Urothelium cell line (cell line): Measurements from ENCODE around the gene VPREB1.
"Not testable (repeated sequence)": the region's sequence is repeated elsewhere in the genome, so short reads cannot be mapped to it uniquely, and the experiment has no call there.

Experiments
- DNase-seq: peaks from one replicate; pipeline ENCODE4 v3.0.0; 2011; ENCODE audit warnings: low spot score, mixed read lengths
- FAIRE-seq: peaks from 2 replicates; lab custom pipeline; 2011; peaks lifted over from hg19 to GRCh38; lab: Jason Lieb, UNC

Gene VPREB1

DNA sequence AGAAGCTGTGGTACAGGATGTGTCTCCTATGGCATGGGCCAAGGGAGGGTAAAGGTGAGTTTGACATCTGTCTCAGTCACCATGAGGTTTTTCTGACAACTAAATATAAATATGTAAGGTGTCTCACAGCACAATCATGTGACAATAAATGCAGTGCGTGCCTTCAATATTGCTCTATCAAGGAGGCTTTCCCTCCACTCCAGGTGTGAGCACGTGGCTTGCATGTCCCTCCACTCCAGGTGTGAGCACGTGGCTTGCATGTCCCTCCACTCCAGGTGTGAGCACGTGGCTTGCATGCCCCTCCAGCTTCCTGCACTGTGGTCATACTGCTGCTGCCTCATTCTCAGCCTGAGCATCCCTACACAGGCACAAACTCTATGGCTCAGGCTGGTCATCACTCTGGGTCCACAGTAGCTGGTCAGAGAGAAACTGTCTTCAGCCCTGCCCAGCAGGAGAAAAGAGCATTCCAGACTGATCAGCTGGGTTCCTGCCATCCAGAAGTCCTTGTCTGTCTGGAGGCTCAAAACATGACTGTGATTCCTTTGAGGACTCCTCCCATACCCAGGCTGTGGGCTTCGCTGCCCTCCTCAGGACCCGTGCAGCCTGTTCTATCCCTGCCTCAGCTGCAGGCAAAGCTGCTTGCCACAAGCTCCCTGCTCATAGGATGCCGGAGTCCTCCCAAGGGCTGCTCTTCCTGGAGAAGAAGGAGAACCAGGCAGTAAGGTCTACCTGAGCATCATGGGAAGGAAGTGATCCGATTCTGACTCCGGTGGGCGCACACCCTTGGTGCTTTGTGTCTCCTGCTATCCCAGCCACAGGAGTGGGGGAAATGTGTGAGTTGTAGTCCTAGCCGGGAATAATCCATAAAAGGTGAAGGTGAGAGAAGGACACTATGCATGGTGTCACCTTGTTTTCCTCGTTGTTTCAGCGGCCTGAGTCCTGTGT, 33.4 kb upstream of the VPREB1 start:
- DNase-seq (no peak), FAIRE-seq (peak; percentile 99)

DNA sequence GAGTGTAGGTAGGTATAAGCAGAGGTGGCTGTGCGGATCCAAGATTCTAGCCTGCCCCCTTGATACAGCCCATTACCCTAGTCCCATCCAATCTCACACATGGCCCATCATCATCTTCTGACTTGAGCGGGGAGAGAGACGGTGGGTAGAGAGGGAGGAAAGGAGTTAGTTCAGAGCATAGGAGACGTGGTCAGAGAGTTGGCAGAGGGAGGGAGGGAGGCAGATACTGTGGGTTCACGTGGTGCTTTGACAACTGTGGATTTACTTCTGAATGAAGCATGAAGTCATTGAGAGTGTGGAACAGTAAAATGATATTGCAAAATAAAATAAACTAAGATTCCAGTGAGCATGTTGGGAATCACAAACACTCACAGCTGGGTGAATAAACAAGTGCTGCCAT, 31.4 kb upstream of the VPREB1 start:
- FAIRE-seq (no peak), DNase-seq (no peak)

DNA sequence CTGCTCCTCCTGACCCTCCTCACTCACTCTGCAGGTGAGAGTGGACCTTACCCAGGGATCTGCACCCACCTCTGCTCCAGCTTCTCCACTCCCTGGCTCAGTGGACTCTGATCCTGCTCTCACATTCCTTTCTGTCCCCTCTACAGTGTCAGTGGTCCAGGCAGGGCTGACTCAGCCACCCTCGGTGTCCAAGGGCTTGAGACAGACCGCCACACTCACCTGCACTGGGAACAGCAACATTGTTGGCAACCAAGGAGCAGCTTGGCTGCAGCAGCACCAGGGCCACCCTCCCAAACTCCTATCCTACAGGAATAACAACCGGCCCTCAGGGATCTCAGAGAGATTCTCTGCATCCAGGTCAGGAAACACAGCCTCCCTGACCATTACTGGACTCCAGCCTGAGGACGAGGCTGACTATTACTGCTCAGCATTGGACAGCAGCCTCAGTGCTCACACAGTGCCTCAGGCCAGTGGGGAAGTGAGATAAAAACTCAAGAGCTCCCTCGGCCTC, 29.7 kb upstream of the VPREB1 start:
- peak; percentile 75 for FAIRE-seq

DNA sequence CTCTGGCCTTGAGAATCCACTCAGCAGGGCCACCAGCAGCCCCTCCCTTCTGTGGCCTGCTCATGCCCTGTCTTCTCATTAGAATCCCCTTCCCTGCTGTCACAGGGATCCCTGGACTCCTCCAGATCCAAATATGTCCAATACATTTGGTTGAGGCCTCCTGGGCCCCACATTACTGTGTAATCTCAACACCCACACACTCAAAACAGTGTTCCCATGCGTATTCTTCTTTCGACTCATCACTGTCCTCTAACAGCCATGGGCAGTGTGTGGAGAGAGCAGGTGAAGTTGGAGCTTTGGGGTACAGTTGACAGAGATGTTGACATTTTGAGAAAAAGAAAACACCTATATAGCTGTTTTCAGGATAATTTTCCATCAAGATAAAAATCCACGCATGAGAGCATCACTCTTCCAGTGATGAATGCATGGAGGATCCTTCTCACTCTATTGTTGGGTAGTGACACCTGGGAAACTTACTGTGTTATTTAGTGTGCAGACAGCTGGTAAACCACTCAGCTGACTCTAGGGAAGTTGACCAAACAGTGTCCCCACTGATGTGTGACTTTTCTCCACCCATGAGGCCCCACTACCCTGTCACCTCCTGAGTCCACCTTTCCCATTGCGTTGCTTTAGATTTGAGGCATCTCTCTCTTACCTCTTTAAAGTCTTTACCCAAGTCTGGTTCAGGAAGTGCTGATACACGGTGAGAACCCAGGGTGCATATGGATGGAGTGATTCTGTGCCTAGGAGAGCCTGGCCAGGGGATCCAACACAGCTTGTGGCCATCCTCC, 28.7 kb upstream of the VPREB1 start:
- DNase-seq (no peak), FAIRE-seq (no peak)

More for the DNA sequence above, 29.7 kb upstream of the VPREB1 start:
- DNase-seq = no peak

DNA sequence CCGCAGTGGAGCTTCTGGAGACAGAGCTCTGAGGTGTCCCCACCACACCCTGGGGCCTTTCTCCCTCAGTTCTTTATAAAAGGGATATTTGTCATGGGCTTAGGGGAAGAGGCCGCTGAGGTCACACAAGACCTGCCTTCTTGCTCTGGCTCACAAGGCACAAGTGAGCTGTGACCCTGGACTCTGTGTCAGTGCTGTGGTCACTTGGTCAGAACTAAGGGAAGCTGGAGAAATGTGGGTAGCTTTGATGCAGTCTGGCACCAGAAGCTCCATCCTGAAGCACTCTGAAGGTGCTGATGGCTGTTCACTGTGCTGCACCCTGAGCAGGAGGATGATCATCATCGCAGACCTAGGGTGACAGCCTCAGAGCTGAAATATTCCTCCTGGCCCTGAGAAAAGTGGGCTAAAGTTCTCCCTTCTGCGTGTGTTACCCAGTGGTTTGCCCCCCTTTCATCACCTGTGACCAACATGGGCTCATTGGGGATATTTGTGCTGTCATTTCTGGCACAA, 28.1 kb upstream of the VPREB1 start:
- peak; percentile 62 for FAIRE-seq
- no peak for DNase-seq

DNA sequence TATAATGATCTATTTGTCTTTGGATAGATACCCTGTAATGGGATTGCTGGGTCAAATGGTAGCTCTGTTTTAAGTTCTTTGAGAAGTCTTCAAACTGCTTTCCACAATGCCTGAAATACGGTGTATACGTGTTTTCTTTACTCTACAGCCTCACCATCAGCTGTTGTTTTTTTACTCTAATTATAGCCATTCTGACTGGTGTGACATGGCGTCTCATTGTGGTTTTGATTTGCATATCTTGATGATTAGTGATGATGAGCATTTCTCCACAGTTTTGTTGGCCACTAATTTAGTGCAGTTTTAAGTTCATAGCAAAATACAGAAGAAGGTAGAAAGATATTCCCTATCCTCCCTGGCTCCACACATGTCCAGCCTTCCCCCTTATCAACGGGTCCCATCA, 26.3 kb upstream of the VPREB1 start:
- FAIRE-seq (no peak), DNase-seq (no peak)

DNA sequence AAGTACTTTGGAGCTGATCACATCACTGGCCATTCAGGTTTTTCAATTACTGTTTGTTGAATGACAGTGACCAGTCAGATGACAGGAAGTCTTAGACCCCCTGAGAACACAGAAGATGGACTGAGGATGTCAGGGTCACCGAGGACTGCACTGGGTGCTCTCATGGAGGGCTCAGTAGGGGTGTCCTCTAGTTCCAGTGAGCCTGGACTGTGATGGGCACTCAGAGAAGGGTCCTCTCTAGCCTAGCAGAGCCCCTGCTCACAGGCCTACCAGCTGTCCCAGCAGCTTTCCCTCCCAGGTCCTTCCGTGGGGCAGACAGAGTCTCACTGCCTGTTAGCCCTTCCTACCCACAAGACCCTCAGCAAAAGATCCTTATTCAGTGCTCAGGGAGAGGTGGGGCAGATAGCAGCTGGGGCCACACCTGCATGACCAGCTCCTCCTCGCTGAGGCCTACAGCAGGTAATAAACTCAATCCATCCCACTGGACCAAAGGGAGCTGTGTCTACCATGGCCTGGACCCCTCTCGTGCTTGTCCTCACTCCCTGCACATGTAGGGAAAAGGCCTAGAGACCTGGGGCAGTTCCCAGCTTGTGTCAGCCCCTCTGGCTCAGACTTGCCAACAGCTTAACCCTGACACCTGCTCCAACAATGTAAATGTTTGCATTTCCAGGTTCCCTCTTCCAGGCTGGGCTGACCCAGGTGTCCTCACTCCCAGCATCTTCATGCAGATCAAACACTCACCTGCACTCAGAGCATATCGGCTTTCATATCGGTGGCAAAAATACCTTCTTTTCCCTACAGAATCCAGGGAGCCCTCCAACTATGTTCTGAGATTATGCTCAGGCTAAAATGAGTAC, 25.2 kb upstream of the VPREB1 start:
- no peak for DNase-seq
- FAIRE-seq = peak; percentile 32

DNA sequence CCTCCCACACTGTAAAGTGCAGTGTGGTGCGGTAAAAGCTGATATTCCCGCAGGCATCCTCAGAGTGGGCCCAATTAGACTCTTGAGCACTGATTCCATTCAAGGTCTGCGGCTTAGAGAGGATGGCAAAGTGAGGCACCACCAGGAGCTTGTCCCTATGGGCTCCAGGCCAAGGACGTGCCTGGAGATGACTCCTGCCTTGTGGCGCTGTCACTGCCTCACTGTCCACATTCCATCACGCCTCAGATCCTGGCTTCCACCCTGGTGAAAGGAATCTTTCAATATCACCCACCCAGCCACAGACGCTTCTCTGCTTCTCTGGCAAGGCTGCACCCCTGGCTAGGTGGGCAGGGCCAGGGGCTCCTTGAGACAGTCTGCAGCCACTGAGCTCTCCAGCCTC, 23.5 kb upstream of the VPREB1 start:
- DNase-seq, FAIRE-seq: not testable (repeated sequence)

DNA sequence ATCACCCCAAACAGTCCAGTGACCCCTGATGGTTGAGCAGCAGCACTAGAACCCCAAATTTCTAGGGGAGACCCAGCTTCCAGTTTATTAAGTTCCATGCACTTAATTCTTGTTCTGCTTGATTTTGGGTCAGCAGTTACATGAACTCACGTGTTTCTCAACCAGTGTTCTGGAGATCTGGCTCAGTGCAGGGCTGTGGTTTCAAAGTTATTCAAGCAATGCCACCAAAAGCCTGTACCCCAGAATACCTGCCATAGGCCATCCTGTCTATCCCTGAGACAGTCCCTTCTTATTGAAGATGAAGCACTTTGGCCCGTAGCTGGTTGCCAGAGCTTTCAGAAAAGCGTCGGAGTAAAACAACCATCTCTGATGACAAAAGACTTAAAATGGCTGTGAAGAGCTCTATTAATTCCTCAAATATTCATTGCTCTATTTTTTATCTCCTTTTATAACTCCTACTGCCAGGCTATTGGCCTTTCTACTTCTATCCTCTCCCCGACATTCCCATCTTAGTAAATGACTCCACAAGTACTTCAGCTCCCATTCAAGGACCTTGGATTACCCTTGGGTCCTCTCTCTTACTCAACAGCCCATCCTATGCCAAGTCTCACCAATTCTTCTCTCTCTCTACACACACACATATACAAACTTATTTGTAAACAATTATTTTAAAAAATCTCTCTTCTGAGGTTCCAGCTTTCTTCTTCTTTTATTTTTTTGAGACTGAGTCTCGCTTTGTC, 18.0 kb upstream of the VPREB1 start:
- FAIRE-seq (no peak), DNase-seq (no peak)

DNA sequence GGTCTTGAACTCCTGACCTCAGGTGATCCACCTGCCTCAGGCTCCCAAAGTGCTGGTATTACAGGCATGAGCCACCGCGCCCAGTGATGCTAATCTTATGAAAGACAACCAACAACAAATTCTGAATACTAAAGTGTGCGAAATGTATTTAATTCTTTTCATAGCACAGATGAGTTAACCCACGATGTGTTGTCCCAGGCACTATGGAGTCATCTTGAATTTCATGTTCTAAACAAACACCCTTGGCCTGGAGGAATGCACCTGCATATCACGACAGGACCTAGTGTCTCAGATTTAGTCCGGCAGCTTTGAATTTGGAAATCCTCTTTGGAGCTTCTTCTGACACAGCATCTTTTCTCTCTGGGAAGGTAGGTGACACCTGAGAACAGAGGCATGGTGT, 16.2 kb upstream of the VPREB1 start:
- FAIRE-seq = no peak

DNA sequence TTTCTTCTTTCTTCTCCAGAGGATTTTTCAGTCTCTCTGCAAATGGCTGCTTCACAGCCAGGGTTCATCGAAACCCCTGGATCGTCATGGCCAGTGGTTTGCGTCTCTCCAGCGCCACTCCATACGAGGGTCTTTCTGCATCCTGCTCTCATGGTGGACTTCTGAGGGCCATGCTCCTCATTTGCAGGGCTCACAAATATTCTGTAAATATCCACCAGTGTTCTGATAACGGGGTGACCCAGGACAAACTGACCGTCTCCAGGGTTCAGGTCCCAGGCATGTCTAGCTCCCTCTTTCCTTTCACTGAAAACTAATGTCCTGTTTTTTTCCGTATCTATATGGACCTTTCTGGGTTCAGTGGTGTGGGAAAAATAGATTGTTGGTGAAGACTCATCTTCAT, 15.7 kb upstream of the VPREB1 start:
- FAIRE-seq (no peak), DNase-seq (no peak)

More for the DNA sequence above, 16.2 kb upstream of the VPREB1 start:
- DNase-seq = no peak

DNA sequence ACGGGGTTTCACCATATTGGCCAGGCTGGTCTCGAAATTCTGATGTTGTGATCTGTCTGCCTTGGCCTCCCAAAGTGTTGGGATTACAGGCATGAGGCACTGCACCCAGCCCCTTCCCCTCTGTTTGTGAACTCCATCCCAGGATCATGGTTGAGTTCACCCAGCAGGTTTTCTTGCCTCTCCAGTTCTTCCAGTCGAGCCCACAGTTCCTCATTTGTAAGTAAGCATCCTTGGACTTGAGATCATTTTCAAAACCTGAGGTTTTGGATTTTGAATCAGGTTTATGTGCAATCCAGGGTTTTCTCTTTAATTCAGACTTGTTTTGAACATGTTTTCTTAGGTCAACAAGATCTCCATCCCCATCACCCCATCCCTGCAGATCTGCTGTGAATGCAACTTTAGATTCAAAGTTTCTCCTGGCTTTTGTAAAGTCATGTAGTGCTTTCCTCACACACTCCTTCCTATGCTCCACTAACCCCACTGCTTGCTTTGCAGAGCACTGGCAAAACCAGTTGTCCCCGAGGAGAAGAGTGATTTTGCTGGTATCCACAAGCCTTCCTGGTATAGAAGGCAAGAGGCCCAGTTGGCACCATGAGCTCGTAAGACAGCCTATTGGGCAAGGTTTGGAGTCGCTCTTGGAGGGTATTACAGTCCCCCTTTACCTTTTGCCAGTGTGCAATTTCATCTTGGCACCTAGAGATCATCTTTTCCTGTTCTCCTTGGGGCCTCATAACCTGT, 14.7 kb upstream of the VPREB1 start:
- DNase-seq = no peak
- FAIRE-seq = no peak

DNA sequence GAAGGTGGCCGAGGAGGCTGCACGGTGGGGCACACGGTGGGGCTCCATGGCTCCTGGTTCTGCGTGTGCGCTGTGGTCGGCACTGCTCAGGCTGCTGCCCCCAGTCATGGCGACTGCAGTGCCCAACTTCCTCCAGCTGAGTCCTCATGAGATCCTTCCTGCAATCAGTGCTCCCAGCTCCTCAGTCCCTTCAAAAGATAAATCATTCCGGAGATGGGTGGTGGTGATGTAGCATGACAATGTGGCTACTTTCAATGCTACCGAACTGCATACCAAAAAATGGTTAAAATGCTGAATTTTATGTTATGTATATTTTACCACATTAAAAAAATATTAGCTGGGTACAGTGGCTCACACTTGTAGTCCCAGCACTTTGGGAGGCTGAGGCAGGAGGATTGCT, 14.1 kb upstream of the VPREB1 start:
- no peak for FAIRE-seq

DNA sequence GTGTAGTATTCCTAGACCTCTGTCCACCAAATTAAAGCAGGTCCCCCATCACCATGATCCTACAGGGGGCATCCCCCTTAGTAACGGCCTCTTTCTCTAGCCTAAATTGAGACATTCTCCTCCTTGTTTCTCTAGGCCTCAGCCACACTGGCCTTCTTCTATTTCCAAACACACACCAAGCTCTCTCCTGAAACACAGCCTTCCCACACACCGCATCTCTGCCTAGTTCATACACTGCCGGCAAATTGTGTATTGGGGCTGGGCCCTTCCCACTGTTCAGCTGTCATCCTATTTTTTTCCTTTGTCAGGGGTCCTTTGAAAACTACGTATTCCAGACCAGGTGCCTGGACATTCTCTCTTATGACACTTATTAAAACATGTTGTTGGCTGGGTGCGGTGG, 11.5 kb upstream of the VPREB1 start:
- no peak for FAIRE-seq
- DNase-seq = no peak

More for the DNA sequence above, 14.1 kb upstream of the VPREB1 start:
- no peak for DNase-seq

DNA sequence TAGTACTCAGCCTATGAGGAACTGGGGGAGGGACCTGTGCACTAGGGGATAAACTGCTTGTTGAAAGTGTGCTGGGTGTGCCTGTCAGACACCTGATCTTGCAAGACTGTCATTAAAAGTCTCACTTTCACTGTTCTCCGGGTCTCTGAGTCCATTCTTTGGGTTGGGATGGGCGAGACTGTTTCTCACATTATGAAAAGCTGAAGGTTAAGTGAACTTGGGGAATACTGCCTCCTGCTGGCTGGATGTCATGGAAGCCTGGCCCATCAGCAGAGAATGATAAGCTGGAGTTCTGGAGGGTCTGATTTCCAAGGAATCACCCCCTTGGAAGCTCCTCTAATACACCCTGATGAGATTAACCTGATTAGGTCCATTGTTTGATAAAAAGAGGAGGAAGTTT, 9.0 kb upstream of the VPREB1 start:
- FAIRE-seq (no peak), DNase-seq (no peak)

DNA sequence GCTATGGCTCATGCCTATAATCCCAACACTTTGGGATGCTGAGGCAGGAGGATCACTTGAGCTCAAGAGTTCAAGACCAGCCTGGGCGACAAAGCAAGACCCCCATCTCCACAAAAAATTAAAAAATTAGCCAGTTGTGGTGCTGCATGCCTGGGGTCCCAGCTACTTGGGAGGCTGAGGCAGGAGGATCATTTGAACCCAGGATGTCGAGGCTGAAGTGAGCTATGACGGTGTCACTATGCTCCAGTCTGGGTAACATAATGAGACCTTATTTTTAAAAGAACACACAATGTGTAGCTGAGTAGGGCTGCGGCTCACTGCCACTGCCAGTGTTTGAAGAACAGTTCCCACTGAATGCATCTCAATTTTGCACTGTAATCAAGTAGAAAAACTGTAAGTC, 7.1 kb upstream of the VPREB1 start:
- no peak for FAIRE-seq
- no peak for DNase-seq

DNA sequence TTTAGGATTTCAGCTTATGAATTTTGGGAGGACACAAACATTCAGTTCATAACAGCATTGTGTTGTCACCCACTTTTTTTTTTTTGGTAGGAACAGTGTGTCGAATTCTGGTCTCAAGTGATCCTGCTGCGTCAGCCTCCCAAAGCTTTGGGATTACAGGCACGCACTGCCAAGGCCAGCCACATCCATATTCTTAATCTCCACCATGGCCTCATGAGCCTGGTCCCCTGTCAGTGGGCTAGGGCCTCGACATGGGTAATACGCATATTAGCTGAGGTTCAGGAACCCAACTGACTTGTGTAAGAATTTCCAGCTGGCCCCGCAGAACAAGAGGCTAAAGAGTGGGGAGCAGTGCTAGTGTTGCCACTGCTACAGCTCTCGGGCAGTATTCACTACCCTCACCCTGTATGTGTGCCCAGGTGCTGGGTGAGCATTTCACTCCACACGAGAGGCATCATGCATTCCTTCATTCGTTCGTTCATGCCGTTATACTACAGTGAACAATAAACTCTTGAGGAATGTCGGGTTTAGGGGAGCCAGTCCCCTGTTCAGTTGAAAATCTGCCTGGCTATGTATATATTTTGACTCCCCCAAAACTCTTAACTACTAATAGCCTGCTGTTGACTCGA, 5.2 kb upstream of the VPREB1 start:
- DNase-seq = no peak
- no peak for FAIRE-seq

DNA sequence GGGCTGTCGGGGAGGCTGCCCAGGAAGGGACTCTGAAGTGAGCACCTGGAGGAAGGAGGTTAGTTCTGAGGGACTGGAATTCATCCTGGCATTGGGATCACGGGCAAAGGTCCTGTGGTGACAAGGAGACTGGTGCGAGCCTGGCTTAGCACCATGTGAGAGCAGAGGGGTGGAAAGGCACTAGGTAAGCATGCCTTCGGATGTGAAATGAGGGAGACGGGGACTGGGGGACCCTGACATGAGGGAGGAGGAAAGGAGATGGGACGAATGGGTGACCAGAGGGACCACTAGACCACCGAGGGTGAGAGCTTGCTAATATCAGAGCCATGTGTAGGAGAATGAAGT, 3.1 kb upstream of the VPREB1 start:
- DNase-seq (no peak), FAIRE-seq (peak; percentile 42)

DNA sequence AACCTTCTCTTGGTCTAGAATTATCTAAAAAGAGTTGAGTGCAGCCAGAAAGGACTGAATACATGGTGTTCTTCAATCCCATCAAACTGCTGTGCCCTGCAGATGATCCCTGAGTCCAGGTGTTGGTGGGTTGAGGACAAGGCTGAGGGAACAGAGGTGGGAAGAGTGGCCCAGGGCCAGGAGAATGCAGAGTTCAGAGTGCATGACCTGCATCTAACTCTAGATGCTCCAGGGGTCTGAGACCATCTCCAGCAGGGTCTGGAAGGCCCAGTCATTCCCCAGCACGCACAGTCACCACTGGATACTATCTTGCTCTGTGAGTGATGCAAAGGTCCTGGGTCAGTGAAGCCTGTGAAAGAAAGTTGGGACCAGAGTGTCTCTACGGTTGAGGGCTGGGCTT, 2.1 kb upstream of the VPREB1 start:
- DNase-seq (no peak), FAIRE-seq (no peak)
